Colon (tissue), 2 donors: Measurements from ENCODE around the gene CD27.
"Not testable (repeated sequence)": the region's sequence is repeated elsewhere in the genome, so short reads cannot be mapped to it uniquely, and the experiment has no call there.

ENCODE experiments used
- FAIRE-seq: peaks from 2 replicates; lab custom pipeline; 2012; peaks lifted over from hg19 to GRCh38; lab: Jason Lieb, UNC
- donor health status: control.
- donor health status: control.

The CD27 gene

DNA sequence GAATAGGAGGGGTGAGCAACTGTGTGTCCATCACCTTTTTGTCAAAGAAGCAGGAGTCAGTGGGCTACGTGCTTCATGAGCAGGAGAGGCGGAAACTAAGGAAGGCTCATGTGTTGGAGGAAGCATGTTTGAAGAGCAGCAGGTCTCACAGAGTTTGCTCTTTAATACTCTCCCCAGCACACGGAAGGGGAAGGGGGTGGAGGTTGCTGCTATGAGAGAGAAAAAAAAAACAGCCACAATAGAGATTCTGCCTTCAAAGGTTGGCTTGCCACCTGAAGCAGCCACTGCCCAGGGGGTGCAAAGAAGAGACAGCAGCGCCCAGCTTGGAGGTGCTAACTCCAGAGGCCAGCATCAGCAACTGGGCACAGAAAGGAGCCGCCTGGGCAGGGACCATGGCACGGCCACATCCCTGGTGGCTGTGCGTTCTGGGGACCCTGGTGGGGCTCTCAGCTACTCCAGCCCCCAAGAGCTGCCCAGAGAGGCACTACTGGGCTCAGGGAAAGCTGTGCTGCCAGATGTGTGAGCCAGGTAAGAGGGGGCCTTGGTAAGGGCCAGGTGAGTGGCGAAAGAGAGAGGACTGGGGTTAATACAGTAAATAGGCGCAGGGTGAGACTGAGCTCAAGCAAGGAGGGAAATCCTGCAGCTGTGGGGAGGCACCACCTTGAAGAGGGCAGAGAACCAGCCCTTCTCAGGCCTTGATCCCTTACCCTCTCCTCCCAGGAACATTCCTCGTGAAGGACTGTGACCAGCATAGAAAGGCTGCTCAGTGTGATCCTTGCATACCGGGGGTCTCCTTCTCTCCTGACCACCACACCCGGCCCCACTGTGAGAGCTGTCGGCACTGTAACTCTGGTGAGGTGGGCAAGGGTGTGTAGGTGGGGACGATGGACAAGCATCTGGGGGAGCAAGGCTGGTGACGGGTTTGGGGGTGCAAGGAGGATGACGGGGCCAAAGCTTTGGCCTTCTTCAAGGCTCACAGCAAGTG, at the start of gene CD27:
Gene CD27, plus strand, starts transcription at position 252 of the 985 bp plus-strand sequence. Its CDS starts 141 bp downstream, at position 393.
- FAIRE-seq, result no peak

DNA sequence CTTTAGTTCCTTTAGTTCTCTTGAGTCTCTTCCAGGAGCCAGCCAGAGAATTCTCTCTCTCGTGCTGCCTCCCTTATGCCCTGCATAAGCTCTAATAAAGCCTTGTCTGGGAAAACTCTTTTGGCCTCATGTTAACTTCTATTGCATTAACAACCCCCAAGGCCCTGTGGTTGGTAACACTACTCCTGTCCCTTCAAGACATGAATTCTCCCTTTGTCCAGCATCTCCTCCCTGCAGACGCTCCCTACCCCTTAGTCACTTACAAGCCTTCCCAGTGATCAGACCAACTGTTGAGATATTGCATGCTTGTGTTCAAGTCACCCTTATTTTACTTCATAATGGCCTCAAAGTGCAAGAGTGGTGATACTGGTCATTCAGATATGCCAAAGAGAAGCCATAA, 48.7 kb upstream of the CD27 start:
- FAIRE-seq, result no peak

DNA sequence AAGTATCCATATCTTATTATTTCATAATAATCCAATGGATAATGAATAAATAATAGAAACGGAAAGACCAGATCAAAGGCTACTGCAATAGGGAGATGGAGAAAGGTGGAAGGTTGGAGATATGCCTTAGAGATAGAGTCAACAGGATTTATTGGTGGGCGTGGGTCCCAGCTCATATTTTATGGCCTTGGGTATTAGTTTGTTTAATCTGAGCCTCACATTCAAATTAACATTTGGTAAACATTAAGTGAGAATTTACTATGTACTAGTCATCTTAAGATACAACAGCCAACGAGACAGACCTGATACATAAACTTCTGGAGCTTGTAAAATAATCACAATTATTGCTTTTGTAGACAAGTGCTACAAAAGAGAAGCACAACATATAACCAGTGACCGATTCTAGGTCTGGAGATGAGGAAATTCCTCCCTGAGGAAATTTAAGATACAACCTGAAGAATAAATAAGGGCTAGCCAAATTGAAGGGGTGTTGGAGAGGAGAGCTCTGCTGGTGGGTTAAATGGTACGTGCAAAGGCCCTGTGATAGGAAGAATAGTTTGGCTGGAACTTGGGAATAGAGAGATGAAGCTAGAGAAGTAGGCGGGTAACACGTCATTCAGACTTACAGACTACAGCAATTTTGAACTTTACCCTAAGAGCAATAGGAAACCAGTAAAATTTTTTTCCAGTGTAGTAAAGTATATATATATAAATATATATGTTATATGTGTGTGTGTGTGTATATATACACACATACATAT, 44.7 kb upstream of the CD27 start:
- peak; percentile 41 for FAIRE-seq

DNA sequence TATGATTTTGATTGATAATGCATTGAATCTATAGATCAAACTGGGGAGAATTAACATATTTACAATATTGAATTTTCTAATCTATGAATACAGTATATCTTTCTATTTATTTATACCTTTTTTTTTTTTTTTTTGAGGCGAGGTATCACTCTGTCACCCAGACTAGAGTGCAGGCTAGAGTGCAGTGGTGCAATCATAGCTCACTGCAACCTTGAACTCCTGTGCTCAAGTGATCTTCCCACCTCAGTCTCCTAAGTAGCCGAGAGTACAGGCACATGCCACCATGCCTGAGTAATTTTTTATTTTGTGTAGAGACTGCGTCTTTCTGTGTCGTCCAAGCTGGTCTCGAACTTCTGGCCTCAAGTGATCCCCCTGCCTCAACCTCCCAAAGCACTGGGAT, 40.4 kb upstream of the CD27 start:
- no peak for FAIRE-seq

DNA sequence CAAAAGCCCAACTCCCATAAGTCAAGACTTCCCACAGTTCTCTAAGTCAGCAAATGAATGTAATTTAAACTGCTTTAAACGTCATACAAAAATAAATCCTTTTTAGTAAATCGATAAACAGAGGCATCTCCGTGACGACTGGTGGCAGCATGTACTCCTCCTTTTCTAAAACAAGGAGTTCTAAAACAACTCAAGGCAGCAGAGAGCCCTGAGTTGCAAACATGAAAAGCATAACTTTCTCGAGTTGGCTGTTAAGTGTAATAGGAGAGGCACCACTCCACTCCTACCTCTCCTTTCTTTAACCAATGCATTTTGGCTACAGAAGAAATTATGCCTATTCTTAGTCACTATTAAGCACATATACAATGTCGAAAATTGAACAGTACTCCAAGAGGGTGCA, 38.8 kb upstream of the CD27 start:
- FAIRE-seq, result no peak

DNA sequence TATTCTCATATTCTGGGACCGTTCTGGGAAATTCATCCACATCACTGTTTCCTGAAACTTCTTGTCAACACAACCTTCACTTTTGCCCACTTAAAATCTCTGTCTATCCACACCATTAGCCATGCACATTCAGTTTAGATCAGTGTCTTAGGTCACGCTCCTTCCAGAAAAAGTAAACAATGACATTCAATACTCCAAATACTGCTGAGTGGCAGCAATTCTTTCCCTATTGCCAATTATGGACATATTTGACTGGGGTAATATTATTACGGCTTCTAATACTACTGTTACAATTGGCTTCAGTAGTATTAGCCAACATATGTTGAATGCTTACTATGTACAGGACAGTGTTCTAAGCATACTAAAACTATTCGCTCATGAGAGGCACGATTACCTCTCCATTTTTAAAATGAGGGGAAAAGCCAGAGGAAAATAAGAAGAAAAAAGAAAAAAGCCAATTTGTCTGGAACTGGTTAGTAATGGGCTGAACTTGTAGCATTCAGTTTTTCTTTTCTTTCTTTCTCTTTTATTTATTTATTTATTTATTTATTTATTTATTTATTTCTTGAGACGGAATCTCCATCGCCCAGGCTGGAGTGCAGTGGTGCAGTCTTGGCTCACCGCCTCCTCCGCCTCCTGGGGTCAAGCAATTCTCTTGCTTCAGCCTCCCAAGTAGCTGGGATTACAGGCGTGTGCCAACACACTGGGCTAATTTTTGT, 37.4 kb upstream of the CD27 start:
- FAIRE-seq, result no peak

DNA sequence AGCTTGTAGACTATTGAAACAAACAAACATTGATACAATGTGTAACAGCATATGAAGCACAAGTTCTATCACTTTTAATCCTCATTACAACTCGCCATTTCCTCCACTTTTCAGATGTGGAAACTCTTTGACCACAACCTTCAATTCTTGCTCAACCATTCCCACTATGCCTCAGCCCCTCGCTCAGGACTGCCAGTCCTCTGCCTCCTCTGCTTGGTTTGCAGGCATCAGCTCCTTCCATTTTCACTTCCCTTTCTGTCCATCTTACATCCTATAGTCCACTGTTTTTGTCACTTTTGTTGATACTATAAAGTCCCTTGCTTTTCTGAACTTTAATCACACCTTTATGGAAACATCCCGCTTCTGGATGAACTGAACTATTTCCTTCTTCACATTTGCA, 28.2 kb upstream of the CD27 start:
- no peak for FAIRE-seq

DNA sequence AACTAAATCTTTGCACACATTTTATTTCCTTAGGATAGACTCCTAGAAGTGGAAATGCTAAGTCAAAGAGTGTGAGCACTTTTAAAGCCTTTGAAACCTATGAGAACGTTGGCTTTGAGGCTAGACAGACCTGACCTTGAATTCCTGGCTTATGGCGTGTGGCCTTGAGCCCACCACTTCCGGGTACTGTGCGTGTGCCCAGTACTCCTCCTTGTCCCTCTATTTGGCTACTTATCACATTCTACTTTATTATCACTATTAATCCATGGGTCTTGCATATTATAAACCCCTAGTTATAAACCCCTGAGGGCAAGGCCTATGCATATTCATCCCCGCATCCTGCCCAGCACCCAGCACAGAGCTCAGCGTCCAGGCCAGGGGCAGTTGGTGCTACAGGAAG, 26.0 kb upstream of the CD27 start:
- FAIRE-seq, result no peak

DNA sequence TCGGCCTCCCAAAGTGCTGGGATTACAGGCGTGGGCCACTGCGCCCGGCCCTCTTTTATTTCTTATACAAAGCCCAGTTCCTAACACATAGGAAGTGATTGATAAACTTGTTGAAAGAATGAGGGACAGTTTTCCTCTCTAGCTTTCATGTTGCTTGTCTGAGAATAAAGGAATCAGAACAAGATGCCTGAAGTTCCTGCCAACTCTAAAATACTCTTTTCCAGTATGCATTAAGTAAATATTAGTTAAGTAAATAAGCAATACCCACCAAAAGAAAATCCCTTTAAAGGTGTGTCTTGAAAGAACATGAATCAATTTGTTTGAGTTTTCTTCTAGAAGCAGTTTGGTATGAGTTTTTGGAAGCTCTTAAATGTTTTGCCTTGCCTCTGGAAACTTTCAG, 24.4 kb upstream of the CD27 start:
- no peak for FAIRE-seq

DNA sequence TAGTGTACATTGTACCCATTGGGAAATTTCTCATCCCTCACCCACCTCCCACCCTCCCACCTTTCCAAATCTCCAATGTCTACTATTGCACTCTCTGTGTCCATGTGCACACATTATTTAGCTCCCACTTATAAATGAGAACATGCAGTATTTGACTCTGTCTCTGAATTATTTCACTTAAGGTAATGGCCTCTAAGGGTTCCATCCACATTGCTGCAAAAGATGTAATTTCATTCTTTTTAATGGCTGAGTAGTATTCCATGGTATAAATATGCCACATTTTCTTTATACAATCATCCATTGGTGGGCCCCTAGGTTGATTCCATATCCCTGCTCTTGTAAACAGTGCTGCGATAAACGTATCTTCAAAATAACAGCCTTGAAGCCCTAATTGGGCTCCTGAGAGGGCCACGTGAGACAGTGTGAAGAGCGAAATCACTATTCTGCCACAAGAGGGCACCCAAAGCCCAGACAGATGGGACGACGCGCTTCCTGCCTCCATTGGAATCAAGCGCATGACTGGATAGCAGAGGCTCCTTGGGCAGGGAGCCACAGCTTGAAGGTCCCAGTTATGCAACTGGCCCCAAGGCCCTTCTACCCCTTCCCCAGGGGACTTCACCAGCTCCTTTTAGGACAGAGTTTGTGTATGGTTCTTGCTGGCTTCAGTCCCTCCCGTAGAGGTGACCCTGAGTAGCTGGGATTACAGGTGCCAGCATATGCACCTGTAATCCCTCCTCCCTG, 21.3 kb upstream of the CD27 start:
- no peak for FAIRE-seq

DNA sequence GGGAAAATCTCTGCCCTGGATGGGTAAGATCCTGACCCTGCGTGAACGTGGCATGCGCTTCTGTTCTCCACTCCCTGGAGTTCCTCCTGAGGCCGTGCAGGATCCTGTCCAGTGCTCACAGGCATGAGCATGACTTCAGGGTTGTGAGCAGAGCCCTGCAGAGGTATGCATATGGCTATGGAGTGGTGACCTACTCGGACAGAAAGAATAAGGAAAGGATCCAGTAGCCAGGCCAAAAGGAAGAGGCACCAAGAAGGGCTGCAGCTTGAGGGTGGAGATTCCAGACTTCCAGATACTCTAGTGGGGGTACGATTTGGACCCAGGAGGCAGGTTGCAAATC, 20.8 kb upstream of the CD27 start:
- no peak for FAIRE-seq

DNA sequence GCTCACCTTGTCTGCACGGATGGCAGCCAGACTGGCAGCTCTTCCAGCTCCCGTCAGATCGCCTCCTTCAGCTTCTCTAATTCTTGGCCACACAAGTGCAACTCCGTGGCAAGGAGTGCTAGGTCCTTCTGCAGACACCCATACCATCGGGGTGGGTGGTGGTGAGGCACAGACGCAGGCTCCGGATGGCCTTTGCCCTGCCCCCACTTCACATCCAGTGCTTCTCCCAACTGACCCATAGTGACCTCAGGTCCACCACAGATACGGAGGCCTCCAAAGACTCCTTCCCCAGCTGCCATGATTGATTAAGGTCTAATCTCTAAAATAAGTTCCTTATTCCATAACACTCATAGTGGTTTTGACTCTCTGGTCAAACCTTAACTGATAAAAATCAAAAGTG, 19.9 kb upstream of the CD27 start:
- FAIRE-seq, result no peak

DNA sequence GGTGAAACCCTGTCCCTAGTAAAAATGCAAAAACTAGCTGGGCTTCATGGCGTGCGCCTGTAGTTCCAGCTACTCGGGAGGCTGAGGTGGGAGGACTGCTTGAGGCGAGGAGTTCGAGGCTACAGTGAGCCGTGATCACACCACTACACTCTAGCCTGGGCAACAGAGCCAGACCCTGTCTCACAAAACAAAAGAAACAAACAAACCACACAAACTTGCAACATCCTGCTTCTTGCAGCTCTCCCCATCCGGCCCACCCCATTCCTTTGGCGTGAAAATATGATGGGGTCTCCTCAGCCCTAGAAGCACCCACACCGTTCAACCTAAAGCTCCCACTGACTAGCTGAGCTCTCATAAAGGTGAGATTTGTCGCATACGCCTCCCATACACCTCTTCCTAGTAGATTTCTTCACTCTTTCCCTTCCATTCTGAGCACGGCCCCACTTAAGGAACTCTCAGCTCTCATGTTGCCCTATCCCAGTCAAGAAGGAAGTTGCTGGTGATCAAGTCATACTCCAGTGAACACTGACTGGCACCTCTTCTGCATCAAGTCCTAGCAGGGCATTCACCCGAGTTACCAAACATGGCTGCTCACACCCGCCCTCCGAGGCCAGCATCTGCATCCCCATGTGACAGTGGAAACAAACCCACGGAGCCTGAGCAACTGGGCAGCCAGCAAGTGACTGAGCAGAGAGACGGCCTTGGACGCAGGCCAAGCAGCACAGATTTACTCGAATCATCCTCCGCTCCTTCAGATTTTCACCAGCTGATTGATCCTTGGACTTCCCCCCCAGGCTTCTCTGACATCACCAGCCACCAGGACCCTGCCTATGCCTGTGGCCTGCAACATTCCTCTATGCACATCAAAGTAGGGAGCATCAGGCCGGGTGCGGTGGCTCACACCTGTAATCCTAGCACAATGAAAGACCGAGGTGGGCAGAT, 18.9 kb upstream of the CD27 start:
- no peak for FAIRE-seq

DNA sequence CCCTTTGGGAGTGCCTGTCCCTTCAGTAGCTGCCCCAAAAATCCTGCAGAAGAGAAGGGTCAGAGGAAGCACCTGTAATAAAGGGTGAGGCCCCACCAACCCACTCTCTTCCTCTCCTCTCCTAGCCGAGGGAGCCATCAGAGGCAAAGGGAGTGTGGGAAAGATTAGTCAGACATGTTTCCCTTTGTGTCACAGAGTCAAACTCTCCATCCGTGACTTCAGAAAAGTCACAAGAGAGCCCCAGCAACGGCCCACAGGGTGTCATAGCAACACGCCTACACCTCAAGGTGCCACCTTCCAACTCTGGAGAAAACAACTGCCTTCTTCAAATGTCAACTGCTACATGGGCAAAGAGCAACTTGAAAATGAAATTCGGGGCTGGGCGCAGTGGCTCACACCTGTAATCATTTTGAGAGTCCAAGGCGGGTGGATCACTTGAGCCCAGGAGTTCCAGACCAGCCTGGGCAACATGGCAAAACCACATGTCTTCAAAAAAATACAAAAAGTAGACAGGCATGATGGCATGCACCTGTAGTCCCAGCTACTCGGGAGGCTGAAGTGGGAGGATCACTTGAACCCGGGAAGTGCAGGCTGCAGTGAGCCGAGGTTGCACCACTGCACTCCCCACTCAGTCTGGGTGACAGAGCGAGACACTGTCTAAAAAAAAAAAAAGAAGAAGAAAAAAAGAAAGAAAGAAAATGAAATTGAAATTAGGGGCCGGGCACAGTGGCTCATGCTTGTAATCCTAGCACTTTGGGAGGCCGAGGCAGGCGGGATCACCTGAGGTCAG, 17.7 kb upstream of the CD27 start:
- FAIRE-seq, result no peak

DNA sequence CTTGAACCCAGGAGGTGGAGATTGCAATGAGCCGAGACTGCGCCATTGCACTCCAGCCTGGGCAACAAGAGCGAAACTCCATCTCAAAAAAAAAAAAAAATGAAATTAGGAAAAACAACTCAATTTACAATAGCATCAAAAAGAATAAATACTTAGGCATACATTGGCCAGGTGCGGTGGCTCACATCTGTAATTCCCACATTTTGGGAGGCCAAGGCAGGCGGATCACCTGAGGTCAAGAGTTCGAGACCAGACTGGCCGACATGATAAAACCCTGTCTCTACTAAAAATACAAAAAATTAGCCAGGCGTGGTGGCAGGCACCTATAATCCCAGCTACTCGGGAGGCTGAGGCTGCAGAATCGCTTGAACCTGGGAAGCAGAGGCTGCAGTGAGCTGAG, 17.0 kb upstream of the CD27 start:
- FAIRE-seq, result not testable (repeated sequence)

DNA sequence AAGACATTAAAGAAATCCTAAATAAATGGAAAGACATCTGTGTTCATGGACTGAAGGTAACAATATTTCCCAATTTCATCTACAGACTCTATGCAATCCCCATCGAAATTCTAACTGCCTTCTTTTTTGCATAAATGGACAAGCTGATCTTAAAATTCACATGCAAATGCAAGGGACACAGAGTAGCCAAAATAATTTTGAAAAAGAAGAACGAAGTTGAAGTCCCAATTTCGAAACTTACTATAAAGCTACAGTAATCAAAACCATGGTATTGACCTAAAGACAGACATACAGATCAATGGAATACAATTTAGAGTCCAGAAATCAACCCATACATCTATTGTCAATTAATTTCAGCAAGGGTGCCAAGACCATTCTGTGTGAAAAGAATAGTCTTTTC, 16.4 kb upstream of the CD27 start:
- FAIRE-seq, result no peak

DNA sequence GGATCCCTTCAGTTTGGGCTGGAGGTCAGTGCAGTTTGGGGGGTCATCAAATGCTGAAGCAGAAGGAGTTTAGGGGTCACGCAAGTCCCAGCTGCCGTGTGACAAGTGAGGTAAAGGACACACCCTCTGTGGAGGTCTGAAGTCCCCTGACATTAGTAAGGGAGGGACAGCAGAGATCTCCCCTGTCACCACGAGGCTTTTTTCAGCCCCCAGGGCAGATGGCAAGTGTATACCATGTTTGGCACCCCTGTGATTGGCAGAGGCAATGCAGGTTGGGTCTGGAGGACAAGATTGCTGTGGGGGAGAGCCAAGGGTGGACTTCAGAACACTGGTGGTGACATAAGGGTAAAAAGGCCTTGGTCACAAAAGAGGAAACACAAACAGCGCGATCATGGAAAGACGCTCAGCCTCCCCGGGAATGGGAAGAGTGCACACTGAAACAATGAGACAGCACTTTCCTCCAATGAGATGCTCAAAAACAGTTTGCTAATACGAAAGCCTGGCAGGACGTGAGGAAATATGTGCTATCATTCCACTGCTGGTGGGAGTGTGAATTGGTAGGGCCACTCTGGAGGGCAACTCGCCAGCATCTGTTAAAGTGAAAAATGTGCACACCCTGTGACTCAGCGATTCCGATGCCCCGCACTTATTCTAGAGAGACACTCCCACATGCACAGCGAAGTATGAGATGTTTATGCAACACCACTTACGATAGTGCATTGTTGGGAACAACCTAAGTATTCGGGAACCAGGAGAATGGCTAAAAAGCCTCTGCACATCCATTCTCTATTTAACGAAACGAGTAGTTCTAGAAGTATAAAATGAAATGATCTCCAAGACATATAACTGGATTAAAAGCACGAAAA, 14.4 kb upstream of the CD27 start:
- no peak for FAIRE-seq

DNA sequence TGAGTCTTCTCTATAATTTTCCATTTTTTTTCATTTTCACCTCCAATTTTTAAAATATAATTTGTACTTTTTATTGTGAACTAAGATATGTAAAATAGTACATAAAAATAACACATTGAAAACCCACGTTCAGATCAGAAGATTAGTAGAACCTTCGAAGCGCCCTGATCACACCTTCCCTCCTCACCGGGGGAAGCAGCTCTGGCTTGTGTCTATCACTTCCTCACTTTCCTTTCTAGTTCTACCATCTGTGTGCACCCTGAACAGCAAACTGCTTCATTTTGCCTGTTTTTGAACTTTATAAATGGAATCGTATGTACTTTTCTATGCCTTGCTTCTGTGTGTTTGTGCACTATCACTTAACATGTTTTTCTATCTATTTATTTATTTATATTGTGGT, 11.8 kb upstream of the CD27 start:
- no peak for FAIRE-seq
